ENCODE results near the gene CUL4B.
"Not testable (repeated sequence)": the region's sequence is repeated elsewhere in the genome, so short reads cannot be mapped to it uniquely, and the experiment has no call there.

The CUL4B gene

DNA sequence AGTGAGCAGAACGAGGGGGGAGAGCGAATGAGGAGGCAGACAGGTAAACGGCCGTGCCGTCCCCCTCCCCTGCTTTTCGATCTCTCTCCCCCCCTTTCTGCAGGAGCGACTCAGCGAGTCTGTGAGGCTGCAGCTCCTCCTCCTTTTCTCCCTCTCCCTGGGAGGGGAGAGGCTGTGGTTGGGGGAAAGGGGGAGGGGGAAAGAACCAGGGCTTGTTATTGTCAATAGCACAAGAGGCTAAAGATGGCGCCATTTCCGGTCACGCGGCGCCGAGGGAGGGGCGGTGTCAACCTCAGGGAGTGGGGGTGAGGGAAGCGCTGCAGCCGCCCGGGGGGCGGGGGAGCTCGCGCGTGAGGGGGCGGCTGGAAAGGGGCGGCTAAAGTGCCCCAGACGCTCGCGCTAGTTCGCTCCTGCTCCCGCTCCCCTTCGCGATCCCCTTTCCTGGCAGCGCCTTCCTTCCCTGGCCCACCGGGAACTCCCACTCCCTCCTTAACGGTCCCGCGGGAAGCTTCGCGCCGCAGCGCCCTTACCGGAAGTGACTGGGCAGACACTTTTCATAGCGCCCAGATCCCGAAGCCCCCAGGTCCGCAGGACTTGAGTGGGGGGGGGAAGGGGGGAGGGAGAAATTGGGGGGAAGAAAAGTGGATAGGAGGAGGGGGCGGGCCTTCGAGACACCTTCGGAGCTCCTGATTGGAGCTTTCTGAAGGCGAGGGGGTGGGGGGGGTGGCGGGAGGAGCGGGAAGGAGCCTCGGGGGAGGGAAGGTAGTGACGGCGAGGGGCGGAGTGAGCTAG, at the start of gene CUL4B:
TSS of gene CUL4B (minus strand) at position 121 of the 792 bp plus-strand sequence. CDS start 324 bp downstream, outside the sequence.
- DNase-seq (ENCODE audit: low read depth) = peak; percentile 86

DNA sequence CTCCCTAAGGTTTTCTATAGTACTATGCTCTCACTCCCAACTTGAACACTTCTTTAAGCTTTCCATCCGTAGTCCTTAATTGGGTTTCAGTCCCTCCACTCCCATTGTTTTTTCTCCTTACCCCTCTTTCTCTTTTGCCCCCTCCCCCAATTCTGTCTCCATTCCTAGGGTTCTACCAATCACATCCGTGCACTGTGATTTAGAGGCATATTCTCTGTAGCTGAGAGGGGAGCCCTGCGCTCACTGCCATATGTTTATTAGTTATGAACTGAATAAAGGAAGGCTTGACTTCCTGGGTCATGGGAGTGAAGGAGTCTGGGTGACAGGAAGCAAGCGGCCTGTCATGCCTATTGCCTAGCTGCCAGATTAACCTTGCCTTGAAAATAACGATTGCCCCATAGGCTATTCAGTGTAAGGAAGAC, 43.6 kb upstream of the CUL4B start:
- DNase-seq (ENCODE audit: low read depth) = no peak

DNA sequence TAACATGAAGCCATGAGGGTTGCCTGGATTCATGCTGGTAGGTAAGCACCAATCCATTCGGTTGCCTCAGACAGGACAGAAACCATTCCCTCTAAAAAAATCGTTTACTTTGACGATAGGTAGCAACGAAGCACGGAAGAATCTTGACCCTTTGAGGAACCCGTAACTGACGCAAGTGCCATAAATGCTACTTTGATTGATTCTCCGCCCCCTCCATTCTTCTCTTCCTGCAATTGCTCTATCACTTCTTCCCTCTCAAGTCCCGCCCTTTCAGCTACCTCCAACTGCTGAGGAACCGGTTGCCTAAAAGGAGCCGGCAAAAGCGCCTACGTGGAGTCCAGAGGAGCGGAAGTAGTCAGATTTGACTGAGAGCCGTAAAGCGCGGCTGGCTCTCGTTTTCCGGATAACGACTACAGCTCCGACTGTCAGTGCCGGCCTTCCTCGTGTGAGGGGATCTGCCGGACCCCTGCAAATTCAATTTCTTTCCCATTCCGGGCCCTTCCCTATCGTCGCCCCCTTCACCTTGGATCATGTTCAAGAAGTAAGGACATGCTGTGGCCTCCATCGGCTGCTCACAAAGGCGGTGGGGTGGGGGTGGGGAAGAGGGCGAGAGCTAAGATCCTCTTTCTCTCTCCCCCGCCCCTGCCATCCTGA, 43.1 kb upstream of the CUL4B start, which contains the start of gene MCTS1:
TSS of gene MCTS1 (plus strand) at position 395 of the 654 bp plus-strand sequence. CDS start at position 531, 136 bp downstream.
- peak; percentile 62 for DNase-seq (ENCODE audit: low read depth)

DNA sequence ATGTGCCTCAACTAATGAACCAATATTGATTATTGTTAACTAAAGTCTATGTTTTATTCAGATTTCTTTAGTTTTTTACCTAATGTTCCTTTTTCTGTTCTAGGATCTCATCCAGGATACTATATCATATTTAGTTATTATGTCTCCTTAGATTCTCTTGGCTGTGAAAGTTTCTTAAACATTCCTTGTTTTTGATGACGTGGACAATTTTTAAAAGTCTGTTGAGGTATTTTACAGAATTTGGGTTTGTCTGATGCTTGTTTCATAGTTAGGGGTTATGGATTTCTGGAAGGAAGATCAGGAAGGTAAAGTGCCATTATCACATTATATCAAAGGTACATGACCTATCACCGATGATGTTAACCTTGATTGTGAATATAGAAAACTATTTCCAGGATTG, 24.9 kb upstream of the CUL4B start:
- no peak for DNase-seq (ENCODE audit: low read depth)

DNA sequence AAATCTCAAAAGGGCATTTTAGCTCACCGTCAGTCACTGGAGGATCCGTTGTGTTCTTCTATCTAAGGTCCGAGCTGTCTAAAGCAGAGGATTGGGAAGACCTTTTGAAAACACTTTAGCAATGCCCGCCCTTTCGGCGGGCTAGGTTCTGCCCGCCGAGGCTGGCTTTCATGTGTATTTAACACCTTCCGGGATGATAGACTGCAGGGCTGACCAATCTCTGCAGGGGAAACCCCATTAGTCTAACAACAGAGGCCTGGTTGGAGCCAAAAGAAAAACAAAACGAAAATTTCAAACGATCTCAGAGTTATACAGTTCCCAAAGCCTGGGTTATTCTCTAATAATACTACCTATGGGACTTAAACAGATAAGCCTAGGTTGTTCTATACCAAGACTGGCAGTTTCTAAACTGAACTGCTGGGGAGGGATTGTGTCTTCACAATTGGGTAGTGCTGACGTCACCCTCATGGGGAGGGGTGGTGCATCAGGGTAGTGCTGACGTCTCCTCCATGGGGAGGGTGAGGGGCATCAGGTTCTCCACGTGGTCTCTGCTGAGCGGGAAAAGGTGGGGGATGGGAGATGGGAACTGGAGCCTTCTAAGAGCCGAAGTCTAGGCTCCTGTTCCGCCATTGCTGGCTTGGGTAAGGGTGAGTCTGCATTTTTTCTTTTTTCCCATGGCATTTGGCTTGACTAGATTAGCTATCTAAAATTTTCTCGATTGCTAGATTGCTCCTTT, 14.8 kb upstream of the CUL4B start:
- no peak for DNase-seq (ENCODE audit: low read depth)

DNA sequence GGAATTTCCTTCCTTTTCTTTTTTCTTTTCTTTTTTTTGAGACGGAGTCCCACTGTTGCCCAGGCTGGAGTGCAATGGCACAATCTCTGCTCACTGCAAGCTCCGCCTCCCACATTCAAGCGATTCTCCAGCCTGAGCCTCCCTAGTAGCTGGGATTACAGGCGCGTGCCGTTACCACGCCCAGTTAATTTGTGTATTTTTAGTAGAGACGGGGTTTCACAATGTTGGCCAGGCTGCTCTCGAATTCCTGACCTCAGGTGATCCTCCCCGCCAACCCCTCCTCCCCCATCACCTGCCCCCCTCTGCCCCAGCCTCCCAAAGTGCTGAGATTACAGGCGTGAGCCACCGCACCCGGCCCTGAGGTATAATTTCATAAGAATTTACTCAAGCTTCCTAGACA, 13.0 kb upstream of the CUL4B start:
- not testable (repeated sequence) for DNase-seq (ENCODE audit: low read depth)

DNA sequence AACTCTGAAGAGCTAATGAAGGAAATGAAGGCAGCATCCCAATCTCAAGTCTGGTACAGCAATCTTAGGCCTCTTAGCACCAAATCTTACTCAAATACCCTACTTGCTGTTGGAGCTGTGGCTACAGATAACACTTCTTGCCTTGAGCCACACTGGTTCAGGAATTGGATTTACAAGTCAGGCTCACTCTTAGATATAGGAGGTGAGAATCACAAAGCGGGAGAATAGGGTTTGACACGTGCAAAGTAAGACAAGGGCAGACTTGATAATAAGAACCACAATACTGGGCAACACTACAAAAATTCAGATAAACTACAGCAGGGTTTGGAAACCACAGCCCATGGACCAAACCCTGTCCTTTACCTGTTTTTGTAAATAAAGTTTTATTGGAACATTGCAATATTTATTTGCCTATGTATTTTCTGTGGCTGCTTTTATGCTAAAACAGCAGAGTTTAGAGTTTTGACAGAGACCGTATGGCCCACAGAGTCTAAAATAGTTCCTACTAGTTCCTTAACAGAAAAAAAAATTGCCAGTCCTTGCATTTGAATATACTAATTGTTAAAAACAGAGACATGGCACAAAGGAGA, 9.3 kb upstream of the CUL4B start:
- DNase-seq (ENCODE audit: low read depth) = no peak

DNA sequence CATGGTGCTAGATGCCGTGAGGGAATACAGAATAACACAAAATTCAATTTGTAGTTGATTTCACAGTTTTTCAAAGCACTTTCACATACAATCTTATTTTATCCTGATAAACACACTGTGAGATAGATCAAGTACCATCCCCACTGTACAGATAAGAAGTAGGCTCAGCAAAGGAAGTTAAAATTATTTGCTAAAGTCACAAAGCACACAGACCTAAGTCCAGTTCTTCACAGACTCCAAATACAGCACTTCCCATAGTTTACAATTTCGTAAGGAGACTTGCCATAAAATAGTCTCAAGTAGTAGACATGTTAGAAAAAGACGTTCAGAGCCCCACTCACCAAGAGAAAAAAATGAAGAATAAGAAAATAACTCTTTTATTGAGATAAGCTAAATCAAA, 7.8 kb upstream of the CUL4B start:
- no peak for DNase-seq (ENCODE audit: low read depth)

DNA sequence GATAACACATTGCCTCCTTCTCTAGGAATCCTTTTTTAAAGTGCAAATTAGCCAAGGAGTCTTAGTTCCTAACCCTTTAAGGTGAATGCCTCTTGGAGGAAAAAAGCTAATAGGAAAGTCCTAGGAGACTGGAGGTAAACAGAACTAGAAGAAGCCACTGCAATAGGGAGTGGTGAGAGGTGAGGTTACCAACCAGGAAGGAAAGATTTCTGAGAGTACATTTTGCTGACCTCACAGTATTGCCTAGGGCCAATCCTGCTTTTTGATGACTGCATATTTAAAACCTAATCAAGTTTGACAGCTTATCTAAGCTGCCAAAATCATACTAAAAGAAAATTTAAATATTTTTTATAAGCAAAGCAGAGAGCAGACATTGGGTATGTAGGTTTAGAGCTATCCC, 7.3 kb upstream of the CUL4B start:
- DNase-seq (ENCODE audit: low read depth) = no peak

DNA sequence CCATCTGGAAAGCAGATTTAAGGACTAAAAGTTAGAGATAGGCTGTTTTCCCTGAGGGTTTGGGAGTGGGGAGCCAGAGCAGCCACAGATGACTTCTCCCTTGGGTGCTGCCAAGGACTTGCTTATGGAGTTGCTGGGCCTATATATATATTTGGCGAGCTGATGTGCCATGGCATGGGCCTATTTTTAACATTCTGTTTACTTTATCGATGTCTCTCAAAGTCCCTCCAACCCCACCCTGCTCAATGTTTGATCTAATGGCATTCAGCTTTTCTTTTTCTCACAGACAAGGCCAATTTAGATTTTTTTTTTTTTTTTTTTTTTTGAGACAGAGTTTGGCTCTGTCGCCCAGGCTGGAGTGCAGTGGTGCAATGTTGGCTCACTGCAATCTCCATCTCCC, 6.1 kb upstream of the CUL4B start:
- no peak for DNase-seq (ENCODE audit: low read depth)

DNA sequence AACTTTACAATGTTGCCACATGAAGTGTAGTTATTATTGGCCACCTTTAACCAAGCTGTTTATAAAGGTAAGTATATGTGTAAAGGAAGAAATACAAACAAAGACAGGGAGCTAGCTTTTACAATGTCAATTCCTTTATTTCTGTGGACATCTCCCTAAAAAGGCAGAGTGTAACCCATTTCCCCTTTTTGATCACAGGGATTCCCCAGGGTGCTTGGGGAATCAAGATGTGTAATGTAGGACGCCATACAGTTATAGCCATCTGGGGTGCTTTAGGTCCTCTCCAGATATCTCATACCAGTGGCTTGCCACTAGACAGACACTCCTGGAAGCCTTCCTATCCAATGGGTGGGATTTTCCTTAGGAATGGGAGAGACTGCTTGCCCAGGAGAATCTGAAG, 4.2 kb upstream of the CUL4B start:
- DNase-seq (ENCODE audit: low read depth) = no peak

DNA sequence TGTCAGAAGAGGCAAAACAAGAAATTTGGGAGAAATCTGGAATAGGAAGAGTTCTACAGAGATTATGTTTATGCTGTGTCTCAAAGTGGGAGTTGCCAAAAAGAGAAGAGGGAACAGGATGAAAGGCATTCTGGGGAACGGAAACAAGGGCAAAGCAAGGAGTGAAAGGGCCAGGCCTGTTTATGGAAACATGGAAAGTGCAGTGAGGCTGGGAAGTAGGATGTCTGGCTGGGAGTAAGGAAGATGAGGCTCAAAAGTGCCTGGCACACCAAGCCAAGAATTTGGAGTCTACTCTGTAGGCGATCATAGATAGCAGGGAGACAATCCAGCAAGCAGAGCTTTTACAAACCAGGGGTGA, 1.8 kb upstream of the CUL4B start:
- no peak for DNase-seq (ENCODE audit: low read depth)

DNA sequence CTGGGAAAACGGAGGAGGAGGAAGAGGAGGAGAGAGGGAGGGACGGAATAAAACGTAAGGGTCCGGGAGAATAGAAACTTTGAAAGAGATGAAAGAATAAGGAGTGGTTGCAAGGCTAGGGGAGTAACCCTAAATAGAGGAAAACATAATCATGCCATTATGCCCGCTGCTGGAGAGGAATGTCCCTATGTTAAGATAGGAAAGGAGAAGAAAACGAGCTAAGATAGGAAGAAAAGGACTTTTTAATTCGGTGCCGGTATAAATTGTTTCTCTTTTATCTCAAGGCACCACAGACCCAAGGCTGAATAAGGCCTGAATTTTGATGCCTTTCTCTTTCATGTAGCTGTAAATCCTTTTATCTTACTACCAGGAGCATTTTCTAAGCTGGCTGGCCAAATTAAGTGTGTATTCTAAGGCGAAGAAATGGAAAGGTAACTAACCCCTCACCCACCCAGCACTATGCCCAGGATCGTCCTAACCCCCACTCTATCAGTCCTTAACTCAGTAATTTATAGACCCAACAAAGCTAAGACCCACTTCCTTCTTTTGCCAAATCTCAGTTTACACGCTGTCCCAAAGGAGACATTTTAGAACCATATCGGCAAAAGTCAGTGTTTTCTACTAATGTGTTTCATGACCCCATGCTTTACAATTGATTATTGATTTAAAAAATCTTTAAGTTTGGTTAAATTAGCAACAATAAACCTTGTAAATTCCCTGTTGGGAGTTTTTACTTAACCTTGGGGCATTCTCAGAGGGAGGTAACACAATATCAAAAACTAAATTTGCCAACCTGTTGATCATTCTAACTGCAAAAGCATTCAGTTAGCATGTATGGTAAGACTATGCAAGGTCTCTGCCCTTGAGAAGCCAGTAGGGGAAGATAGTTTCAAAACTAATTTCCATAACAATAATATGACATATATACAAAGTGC, 1.1 kb upstream of the CUL4B start:
- no peak for DNase-seq (ENCODE audit: low read depth)

DNA sequence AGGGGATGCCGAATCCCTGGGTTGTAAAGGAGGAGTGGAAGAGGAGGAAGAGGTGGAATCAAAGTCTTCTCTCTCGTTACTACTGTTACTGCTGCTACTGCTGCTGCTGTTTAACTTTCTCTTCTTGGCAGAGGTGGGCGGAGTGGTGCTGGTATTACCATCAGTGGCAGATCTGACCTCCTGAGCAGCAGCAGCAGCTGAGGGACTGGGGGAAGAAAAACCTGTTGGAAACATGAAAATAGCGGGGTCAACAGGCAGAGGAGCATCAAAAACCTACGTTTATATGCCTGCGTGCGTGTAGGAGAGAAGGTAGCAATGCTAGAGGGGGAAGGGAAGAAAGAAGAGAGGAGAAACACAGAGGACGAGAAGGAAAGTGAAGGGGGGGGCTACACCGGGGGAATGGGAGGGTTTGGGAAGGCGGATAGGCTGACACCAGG, 339 bp downstream of the CUL4B start:
- peak; percentile 8 for DNase-seq (ENCODE audit: low read depth)

DNA sequence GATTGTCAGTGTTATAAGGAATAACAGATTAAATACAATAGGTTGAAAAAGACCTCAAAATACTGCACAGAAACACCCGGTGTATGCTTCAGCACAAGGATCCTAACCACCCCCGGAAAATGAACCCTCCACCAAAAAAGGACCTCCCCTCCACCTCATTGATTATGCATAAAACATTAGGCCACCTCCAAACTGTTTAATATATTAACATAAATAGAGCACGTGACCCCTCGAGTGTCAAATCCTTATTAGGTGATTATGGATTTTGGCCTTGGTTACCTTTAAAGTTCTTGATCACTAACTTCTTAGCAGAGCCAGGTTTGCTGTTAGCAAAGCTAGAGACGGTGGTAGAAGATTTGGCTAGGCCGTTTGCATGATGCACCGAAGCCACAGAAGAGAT, 958 bp downstream of the CUL4B start:
- no peak for DNase-seq (ENCODE audit: low read depth)

DNA sequence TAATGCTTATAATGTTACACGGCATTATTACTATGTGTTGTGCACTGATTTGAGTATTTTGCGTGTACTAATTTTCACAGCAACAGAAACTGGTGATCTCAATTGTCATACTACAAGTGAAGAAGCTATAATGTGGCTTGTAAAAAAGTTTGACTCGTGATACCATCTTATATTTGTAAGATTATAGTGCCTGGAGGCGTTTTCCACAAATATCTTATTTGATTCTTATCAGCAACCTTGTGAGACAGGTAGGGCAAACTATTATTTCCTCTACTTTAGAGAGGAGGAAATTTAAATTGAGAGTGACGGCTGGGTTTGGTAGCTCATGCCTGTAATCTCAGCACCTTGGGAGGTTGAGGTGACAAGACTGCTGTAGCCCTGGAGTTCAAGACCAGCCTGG, 4.5 kb downstream of the CUL4B start:
- DNase-seq (ENCODE audit: low read depth) = no peak

DNA sequence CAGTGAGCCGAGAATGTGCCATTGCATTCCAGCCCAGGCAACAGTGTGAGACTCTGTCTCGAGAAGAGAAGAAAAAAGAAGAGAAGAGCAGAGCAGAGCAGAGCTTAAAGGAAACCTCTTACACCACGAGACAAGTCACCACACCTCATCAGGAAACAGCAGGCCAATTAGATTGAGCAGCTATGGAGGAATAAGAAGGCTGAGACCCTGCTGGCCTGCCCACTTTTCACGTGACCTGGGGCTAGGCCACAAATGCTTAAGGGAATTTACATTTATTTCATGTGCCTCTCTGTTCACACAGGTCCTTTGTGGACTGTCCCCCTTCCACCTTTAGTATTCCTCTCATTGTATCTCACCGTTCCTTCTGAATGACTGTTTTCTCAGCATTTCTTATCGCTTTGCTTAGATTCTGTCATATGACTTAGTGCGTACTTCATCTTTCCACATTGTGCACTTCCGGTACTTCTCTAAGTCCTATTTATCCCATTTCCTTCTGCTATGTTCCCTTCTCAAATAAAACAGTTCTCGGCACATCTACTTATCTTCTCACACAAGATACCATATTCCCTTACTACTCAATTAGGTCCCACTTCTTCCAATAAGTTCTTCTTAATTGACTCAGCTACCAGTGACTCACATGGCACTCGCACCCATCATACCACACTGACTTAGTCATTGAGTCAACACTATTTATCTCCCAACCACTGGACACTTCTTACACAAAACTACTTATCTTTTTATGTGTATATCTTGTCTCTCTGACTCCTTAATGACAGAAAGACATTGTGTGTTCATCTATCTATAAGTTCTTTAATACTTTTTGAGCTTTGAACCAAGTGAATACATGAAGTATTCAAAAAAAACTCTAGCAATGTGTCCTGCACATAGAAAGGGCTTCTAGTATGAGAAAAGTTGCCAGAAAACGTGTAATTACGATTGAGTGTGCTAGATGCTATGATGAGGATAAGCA, 11.0 kb downstream of the CUL4B start:
- no peak for DNase-seq (ENCODE audit: low read depth)

DNA sequence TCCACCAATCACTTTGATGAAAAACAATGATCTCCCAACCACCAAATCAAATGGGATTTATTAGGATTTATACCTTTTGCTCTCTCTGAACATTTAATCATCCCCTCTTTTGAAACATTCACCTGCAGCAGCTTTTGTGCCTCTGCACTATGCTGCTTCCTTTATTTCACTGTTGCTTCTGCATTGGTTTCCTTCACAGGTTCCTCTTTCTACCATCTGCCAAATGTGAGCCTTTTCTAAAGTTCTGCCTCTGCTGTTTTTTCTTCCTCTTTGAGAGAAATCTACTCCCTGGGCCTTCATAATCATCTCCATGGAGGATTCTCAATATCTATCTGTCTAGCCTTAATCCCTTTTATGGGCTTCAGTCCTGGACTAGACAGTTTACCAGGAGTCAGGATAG, 24.7 kb downstream of the CUL4B start:
- no peak for DNase-seq (ENCODE audit: low read depth)

DNA sequence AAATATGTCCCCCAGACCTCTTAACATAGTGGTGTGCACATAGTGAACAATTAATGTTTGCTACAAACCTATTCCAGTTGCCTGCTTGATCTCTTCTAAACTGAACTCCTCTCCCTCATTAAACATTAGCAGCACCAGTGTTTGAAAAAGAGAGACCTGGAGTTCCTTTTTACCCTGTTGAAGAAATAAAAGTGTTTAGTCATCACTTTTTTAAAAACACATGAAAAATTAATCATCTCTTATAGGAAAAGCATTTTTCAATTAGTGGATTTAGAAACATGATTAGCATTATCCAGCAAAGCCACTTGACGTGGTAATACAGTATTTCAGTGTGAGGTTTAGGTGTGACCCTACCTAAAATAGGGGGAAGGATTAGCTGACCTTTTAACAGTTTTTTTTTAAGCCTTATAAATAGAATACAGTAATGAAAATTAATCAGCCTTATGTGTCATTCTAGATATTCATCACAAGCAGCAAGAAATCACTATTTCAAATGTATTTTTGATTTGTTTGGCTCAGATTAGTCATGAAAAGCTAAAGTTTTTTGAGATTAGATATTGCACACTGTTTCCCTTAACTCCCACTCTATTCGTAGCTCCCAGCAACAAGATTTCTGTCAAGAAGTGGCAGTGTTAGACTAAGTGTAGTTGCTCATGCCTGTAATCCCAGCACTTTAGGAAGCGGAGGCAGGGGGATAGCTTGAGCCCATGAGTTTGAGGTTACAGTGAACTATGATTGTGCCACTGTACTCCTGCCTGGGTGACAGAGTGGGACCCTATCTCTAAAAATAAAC, 26.2 kb downstream of the CUL4B start:
- no peak for DNase-seq (ENCODE audit: low read depth)

All from activated T-helper 9 cell treated with anti-CD3 and anti-CD28 coated beads, Interleukin-2, amount 50 U/mL, for 16 hours (primary cell).